GM19240 (cell line): ENCODE measurements around the gene C3orf20.

Experiments used
- DNase-seq: peaks from one replicate; pipeline ENCODE4 v3.0.0; 2011; ENCODE audit warnings: low spot score; ENCODE audit not compliant: insufficient read length

The C3orf20 gene

DNA sequence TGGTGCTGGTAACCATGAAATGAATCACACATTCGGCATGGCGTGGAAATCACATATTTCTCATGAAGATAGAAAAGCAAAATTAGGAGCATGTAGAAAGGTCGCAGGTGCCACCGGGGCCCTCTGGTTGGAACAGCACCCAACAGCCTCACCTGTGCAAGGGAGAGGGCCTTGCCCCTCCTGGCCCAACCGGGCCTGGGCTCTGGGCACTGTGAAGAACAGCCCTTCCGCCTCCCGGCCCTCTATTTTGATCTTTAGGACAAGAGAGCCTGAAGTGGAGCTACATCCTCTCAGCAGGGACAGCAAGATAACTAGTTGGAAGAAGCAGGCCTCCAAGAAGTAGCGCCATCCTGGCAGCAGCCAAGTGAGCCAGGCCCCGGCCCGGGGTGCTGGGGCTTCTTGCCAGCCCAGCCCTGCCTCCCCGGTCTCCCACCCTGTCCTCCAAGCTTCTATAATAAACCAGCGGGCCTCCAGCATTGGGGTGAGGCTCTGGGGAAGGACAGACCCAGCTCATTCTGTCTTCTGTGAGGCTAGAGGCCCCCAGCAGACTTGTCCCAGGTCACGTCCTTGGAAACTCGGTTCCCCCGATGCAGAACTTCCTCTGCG is 97.7 kb downstream of the C3orf20 start:
- DNase-seq: no peak

- no peak for DNase-seq
Measured at GRCh38 chr3:14773281-14773680, 98.3 kb downstream of the C3orf20 start.

DNA sequence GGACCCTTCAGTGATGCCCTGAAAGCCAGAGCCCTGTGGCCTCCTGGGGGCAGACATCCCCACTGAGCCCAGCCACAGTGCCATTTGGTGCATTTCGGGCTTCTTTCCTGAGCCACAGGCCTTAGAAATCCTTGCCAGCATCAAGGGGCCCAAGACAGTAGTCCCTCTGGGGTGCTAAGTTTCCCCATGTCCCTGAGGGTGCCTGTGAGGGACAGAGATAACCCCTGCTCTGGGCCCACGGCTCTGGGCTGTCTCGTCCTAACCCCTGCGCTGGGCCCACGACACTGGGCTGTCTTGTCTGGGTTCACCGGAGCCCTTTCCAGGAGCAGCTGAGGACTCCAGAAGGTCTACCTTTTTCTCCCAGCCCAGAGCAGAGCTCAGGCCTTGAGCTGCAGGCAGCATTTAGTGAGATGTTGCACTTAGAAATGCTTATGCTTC is 98.8 kb downstream of the C3orf20 start:
- DNase-seq: no peak

DNA sequence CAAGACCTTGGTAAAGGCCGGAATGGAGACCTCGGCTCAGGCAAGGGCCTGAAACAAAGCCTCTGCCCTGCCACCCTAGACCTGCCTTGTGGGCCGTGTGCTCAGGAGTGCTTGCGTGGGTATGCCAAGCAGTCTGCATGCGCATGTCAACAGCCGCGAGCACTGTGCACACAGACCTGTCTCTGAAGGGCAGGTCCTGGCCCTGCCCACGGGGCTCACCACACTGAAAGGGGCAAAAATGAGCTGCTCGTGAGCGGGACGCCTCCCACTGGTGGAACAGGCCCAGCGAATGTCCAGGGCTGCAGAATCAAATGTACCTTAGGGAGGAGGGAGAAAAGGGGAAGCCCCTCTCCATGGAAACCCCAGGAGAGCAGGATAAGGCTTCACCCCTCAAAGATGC is 99.5 kb downstream of the C3orf20 start:
- no peak for DNase-seq

- no peak for DNase-seq
Measured at GRCh38 chr3:14775011-14775410, 100.1 kb downstream of the C3orf20 start.

DNA sequence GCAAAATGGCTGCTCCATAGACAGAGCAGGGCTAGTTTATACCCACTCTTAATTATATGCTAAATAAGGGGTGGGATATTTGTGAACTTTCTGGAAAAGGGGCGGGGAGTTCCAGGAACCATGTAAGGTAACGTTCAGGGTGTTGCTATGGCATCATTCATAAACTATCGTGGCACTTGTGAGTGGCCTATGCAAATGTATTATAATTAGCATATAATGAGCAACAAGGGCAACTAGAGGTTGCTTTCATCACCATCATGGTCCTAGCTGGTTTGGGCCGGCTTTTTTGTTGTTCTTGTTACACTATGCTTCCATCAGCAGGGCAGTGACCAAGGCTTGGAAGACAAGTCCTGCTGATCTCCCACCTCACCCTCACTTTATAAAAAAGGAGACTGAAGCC is 100.6 kb downstream of the C3orf20 start:
- DNase-seq: no peak

DNA sequence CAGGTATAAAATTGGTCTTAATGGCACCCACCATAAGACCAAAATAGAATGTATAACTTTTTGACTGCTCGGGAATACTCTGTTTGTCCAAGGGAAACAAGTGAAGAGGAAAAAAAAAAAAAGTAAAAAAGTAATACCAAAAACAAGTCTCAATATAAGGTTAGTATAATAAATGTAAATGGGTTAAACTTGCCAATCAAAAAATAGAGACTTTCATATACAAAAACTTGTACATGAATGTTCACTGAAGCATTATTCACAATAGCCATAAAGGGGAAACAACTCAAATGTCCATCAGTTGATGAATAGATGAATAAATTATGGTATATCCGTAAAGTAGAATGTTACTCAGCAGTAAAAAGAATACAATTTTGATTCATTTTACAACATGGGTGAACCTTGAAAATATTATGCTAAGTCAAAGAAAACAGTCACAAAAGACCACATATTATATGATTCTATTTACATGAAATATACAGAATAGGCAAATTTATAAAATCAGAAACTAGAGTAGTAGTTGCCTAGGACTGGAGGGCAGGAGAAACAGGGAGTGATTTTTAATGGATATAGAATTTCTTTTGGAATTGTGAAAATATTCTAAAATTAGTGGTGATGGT is 104.2 kb downstream of the C3orf20 start:
- DNase-seq: no peak

DNA sequence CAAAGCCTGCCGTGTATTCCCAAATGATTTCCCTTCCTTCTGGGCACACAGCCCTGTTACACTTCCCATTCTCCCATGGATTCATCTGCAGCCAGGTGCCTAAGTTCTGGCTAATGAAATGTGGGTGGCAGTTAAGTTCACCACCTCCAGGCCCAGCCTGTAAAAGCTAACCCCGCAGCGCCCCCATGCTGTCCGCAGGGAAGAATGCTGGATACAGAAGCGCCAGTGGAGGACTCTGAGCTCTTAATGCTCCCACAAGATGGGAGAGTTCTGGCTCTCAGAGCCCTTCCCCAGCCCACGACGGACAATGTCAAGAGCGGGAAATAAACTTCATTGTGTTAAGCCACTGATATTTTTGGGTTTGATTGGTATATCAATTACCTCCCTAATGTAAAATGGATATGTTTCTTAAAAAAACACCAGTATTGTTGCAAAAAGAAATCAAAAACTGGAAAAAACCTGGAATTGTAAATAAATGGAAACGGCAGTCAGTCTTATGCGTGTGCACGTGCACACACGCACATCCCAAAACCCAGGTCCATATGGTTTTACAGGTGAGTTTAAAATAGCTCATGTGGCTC is 106.1 kb downstream of the C3orf20 start:
- peak; percentile 77 for DNase-seq

DNA sequence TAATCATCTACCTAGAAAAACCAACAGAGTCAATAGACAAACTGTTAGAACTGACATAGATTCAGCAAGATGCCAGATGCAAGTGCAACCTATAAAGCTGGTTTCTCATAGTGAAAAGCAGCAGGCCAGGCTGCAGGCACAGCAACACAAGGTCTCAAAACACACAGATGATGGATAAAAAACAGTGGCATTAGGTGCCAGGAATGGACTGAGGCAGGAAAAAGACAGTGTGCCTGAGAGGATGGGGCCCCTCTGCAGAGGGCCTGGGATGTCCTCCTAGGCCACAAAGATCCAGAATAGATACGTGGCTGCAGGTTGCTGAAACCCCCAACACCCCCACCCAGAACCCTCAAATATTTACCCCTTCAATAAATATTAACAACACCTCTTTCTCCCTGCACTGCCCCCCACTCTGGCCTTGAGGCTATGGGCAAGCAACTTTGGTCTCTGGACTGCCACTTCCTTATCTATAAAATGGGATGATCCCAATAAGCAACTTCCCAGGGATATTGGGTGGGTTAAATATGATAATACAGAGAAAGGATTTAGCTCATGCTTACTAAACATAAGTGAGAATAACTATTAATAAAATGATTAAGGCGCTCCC is 108.6 kb downstream of the C3orf20 start:
- no peak for DNase-seq

GRCh38 chr3:14784087-14784681 is 109.2 kb downstream of the C3orf20 start:
- no peak for DNase-seq

DNA sequence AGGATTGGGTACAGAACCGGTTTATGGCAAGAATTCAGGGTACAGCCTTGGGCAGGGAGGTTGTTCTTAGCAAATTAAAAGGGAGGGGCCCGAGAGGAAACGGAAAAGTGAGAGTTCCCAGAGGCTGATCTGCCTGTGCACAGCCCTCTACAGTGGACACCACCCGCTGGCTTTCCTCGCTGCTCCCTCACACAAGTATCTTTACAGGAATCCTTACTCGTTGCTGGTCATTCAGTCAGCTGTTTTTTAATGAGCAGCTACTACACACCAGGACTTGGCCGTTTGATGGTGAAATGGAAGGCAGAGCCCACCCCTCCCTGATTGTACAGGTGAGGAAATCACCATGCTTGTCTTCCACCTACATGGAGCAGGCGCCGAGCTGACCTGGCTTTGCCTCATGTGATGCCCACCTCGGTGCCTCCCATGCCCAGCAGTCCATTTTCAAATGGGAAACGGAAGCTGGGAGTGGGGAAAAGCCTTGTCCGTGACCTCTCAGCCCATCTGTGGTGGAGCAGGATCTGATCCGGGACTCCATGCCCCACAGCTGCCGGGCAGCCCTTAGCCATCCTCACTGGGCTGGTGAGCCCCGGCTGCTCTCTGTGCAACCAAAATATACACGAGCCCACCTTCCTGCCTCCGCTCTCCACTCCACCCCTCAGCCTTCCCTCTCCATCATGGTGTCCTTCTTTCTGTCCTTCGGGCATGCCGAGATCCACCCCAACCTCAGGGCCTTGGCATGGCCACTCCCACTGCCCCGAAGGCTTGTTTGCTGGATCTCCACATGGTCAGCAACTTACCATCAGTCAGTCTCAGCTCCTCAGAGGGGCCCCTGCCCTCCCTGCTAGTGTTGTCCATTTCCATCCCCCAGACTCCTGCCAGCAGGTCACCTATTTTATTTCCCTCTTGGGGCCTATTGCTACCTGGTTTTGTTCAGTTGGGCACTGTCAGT is 110.5 kb downstream of the C3orf20 start:
- DNase-seq: no peak

DNA sequence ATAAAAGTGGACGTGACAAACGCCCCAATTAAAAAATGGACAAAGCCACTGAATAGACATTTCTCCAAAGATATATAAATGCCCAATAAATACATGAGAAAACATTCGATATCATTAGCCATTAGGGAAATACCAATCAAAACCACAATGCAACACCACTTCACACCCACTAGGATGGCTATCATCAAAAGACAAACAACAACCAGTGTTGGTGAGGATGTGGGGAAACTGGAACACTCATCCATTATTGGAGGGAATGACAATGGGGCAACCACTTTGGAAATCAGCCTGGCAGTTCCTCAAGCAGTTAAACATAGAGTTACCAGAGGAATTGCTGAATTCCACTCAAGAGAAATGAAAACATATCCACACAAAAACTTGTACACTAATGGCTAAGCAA is 111.4 kb downstream of the C3orf20 start:
- no peak for DNase-seq

- DNase-seq: no peak
Measured at GRCh38 chr3:14787630-14788029, 112.7 kb downstream of the C3orf20 start.

DNA sequence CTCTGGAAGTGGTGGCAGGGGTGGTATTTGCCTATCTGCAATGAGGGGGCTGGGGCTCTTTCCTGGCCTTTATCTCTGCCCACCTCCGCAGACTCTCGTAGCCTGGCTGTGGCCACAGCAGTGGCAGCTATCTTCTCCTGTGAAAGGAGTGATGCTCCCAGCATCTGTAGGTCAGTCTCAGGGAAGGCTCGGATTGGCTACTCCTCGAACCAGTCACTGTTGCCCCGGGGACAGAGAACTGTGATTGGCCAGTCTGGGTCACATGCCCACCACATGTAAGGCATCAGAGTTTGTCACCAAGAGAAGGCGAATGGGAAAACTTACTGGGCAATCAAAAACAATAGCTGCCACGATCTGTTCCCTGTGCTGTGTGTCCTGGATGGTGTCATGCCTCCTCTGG is 113.7 kb downstream of the C3orf20 start:
- DNase-seq: no peak

DNA sequence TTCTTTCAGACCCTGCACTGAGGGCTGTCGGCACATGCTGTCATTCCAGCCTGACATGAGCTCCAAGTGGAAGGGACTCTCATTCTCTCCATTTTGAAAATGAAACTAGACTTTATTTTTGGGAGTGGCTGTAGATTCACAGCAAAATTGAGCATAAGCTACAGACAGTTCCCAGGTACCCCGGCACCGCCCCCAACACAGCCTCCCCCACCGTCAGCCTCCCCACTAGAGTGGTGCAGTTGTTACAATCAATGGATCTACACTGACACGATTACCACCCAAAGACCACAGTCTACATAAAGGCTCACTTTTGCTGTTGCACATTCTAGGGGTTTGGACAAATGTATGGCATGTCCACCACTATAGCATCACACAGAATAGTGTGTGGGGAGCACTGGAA is 114.3 kb downstream of the C3orf20 start:
- no peak for DNase-seq

DNA sequence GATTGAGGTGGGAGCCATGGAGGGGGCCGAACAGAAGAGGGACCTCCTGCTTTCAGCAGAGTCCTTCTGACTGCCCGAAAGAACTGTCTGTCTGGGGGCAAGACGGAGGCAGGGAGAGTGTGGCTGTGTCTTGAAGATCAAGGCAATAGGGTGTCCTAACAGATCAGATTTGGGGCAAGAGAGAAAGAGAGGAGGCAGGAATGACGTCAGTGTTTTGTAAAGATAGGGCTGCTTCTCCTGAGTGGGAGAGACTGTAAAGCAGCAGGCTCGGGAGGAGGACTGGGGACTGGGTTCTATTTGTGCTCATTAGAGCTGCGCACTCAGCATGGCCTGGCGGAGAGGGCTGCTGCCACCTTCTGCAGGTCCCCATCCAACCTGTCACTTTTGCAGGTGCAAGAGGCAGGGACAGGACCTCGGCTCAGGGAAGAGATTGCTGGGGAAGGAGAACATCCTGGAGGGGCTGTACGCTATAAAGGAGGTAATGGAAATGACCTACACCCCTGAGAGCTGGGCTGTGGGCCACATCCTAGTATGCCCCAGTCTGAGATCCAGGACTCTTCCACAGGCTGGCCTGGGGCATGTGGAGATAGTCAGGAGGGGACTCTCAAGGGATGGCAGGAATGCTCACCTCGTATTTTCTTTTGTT is 114.8 kb downstream of the C3orf20 start:
- no peak for DNase-seq

- DNase-seq: peak; percentile 38
Measured at GRCh38 chr3:14791343-14791945, 116.5 kb downstream of the C3orf20 start.

DNA sequence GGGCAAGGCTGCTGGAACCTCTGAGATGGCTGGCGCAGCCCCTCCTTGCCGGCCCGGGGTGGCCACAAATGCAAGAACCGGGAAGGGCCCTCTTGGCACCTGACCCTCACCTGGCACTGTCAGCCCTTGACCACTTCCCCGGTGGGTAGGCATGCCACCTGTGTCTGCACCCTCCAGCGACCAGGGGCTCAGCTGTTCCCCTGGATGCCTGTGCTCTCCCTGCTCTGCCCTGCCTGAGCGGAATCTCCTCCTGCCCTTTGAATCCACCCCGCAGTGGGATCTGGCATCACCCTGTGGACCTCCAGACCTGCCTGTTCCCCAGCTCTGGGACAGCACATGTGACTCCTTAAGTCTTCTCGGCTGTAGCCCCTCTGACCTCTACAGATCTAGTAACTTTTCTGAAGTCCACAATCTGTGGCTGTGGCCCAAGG is 117.8 kb downstream of the C3orf20 start:
- DNase-seq: no peak

DNA sequence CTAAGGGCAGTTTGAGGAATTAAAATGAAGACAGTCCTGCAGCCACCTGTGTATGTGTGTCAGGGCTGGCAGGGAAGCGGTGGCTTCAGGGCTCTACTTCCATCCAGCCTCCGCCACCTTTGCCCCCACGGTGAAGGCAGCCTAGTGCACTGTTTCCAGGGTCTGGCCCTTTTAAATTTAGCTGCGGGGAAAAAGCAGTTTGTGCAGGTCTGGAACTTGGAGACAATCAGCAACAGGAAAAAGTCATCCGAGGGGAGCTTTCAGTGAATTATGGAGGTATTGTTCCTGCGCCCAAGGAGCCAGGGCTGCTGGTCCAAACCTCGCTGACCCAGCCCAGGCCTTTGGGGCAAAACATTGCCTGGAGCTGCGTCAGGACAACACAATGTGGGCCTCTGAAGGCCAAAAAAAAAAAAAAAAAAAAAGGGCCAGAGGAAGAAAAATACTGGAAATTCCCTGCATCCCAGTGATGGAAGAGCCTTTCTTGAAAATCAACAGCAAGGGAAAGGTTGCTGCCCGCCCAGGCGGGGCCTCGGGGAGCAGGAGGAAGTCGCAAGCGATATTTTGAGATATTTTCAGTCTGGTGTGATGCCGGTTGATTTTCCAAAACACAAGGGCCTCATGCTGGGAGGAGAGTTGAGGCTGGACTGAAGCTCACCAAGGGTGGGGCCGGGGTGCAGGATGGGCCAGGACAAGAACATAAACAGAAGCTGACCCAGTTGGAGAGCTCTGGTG is 118.4 kb downstream of the C3orf20 start:
- no peak for DNase-seq

DNA sequence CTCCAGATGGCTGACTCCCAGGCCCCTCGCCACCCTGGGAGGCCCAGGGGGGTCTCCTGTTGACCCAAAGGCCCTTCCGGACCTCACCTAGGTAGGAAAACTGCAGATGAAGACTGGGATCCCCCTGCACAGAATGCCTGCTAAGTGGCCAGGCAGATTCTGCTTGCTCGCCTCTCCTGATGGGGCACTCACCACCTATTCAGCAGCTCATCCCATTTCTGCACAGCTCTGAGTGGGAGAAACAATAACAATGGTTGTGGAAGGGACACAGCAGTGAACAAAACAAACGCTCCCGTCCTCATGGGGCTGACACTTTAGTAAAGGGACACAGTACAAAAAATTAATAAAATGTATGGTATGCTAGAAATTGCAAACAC is 118.9 kb downstream of the C3orf20 start:
- no peak for DNase-seq
